ENCODE results near the gene CLMP. TPM values are rescaled to one million over a fixed set of nuclear protein-coding genes. Genes with fewer than 3 reads are reported as not detected.

CLMP gene
- total RNA-seq, 1 experiment from 2014 or later: not detected

- DNase-seq: no peak
- CTCF ChIA-PET: no interaction called here
- H3K9me3 Mint-ChIP-seq (ENCODE audit: low read depth, unreplicated experiment): no peaks in the 10 kb centered on the region
- no peaks in the 10 kb centered on the region for H3K36me3 Mint-ChIP-seq (ENCODE audit: insufficient read depth, unreplicated experiment)
- no TSS peak for BruUV-seq (replicated peaks)
- TF ChIP-seq CTCF (IDR thresholded peaks at IDR 0.05; ENCODE audit: unreplicated experiment): no peak
- no peak overlapping the region for H3K4me3 Mint-ChIP-seq (ENCODE audit: low read depth, unreplicated experiment)
- intact Hi-C loops (cut with micrococcal nuclease; ENCODE audit: unreplicated experiment): no loop called here
- H3K27ac Mint-ChIP-seq (ENCODE audit: unreplicated experiment): no peak overlapping the region
- H3K4me1 Mint-ChIP-seq (ENCODE audit: low read depth, unreplicated experiment): peaks cover 16% of the 10 kb centered on the region
- H3K27me3 Mint-ChIP-seq (ENCODE audit: unreplicated experiment): no peaks in the 10 kb centered on the region
These were observed 122.3 kb downstream of the CLMP start for GRCh38 chr11:123072762-123073161.

- CTCF ChIA-PET: no interaction called here
These were observed 122.7 kb downstream of the CLMP start for GRCh38 chr11:123072332-123072761.

GRCh38 chr11:123069908-123070821 lies 124.9 kb downstream of the CLMP start:
- Mint-ChIP-seq H3K4me1 (ENCODE audit: low read depth, unreplicated experiment) (peaks cover 16% of the 10 kb centered on the region), H3K27me3 (ENCODE audit: unreplicated experiment) (no peaks in the 10 kb centered on the region)
- BruUV-seq (replicated peaks): no TSS peak

More at GRCh38 chr11:123072332-123072761, 122.7 kb downstream of the CLMP start:
- Mint-ChIP-seq H3K4me3 (ENCODE audit: low read depth, unreplicated experiment) (no peak overlapping the region), H3K4me1 (ENCODE audit: low read depth, unreplicated experiment) (peaks cover 16% of the 10 kb centered on the region), H3K9me3 (ENCODE audit: low read depth, unreplicated experiment) (no peaks in the 10 kb centered on the region), H3K27ac (ENCODE audit: unreplicated experiment) (no peak overlapping the region), H3K36me3 (ENCODE audit: insufficient read depth, unreplicated experiment) (no peaks in the 10 kb centered on the region), H3K27me3 (ENCODE audit: unreplicated experiment) (no peaks in the 10 kb centered on the region)
- intact Hi-C loops (cut with micrococcal nuclease; ENCODE audit: unreplicated experiment): no loop called here
- DNase-seq: peak; percentile 67
- BruUV-seq (replicated peaks): no TSS peak
- TF ChIP-seq CTCF (IDR thresholded peaks at IDR 0.05; ENCODE audit: unreplicated experiment): no peak

GRCh38 chr11:123065621-123066020 lies 129.4 kb downstream of the CLMP start:
- TF ChIP-seq CTCF (IDR thresholded peaks at IDR 0.05; ENCODE audit: unreplicated experiment): no peak
- no peak for DNase-seq
- H3K9me3 Mint-ChIP-seq (ENCODE audit: low read depth, unreplicated experiment): no peaks in the 10 kb centered on the region
- CTCF ChIA-PET: no interaction called here
- intact Hi-C loops (cut with micrococcal nuclease; ENCODE audit: unreplicated experiment): no loop called here
- no peaks in the 10 kb centered on the region for H3K27me3 Mint-ChIP-seq (ENCODE audit: unreplicated experiment)
- H3K36me3 Mint-ChIP-seq (ENCODE audit: insufficient read depth, unreplicated experiment): peaks cover 31% of the 10 kb centered on the region
- H3K27ac Mint-ChIP-seq (ENCODE audit: unreplicated experiment): no peak overlapping the region
- BruUV-seq (replicated peaks): no TSS peak
- peaks cover 7% of the 10 kb centered on the region for H3K4me1 Mint-ChIP-seq (ENCODE audit: low read depth, unreplicated experiment)
- no peak overlapping the region for H3K4me3 Mint-ChIP-seq (ENCODE audit: low read depth, unreplicated experiment)

More at GRCh38 chr11:123069908-123070821, 124.9 kb downstream of the CLMP start:
- Mint-ChIP-seq H3K4me3 (ENCODE audit: low read depth, unreplicated experiment) (no peak overlapping the region), H3K27ac (ENCODE audit: unreplicated experiment) (no peak overlapping the region), H3K36me3 (ENCODE audit: insufficient read depth, unreplicated experiment) (no peaks in the 10 kb centered on the region), H3K9me3 (ENCODE audit: low read depth, unreplicated experiment) (no peaks in the 10 kb centered on the region)
- CTCF ChIA-PET: no interaction called here
- DNase-seq: no peak
- no peak for TF ChIP-seq CTCF (IDR thresholded peaks at IDR 0.05; ENCODE audit: unreplicated experiment)
- intact Hi-C loops (cut with micrococcal nuclease; ENCODE audit: unreplicated experiment): no loop called here

All from Calu3 (cell line).